ENCODE data around the gene BMPR1A. TPM values are rescaled to one million over a fixed set of nuclear protein-coding genes. Genes with fewer than 3 reads are reported as not detected.

Gene BMPR1A
- total RNA-seq, 1 experiment from 2014 or later = 94.3 TPM

DNA sequence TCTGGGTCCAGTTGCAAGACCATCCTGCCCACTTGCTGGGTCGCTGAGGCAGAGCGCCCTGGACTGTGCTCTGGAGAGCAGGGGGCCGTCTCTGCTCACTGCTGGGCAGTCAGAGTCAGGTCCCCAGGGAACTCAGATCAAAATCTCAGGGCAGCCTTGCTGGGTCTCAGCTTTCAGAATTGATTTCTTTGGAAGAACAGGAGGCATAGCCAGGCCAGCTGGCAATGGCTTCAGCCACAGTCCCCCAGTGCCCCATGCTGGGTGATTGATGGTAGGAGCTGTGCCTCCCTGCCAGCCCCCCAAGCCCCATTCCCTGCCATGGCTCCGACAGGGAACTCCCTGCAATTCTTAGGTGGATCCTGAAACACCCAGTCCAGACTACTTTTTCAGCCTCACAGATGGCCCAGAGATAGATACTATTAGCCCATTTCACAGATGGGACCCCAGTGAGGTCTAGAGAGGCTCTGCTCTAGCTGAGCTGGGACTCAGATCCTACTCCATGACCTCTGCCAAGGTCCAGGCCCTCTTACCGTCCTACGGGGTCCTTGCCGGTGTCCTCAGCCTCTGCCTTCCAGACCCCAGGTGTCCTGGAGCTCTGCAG, 200.5 kb downstream of the BMPR1A start:
- intact Hi-C loops (cut with micrococcal nuclease; ENCODE audit: unreplicated experiment) = no loop called here
- ChIA-PET CTCF (interaction anchor here (0.8 to 2.4 kb wide), 4 partner anchors 10 to 17 kb away, joined by 3 to 25 read pairs (median 5); no protein-coding TSS in a partner anchor), POLR2A (no interaction called here)
- ATAC-seq (no peak), DNase-seq (ENCODE audit: low read depth, low spot score) (no peak)
- no TSS peak for BruUV-seq (replicated peaks)
- Histone ChIP-seq H3K9me3 (ENCODE audit: control insufficient read depth, insufficient read depth, low read depth, low read length) (no peaks in the 10 kb centered on the region), H3K27ac (ENCODE audit: low read length) (peak overlapping the region; percentile 51), H3K27me3 (ENCODE audit: control insufficient read depth, insufficient read depth, low read length) (no peaks in the 10 kb centered on the region), H3K4me1 (ENCODE audit: control insufficient read depth, insufficient read depth, low read length) (peaks cover 60% of the 10 kb centered on the region), H3K36me3 (ENCODE audit: control insufficient read depth, insufficient read depth, low read length) (no peaks in the 10 kb centered on the region), H3K4me3 (ENCODE audit: low read depth in 2 of 2, low read length in 2 of 2) (no peak overlapping the region)
- in situ Hi-C loops (cut with HindIII; ENCODE audit: low pct_unique_long_range_greater_than_20kb, low sequenced_read_pairs) = no loop called here
- TF ChIP-seq, protein P1, sequence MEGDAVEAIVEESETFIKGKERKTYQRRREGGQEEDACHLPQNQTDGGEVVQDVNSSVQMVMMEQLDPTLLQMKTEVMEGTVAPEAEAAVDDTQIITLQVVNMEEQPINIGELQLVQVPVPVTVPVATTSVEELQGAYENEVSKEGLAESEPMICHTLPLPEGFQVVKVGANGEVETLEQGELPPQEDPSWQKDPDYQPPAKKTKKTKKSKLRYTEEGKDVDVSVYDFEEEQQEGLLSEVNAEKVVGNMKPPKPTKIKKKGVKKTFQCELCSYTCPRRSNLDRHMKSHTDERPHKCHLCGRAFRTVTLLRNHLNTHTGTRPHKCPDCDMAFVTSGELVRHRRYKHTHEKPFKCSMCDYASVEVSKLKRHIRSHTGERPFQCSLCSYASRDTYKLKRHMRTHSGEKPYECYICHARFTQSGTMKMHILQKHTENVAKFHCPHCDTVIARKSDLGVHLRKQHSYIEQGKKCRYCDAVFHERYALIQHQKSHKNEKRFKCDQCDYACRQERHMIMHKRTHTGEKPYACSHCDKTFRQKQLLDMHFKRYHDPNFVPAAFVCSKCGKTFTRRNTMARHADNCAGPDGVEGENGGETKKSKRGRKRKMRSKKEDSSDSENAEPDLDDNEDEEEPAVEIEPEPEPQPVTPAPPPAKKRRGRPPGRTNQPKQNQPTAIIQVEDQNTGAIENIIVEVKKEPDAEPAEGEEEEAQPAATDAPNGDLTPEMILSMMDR (IDR thresholded peaks at IDR 0.05) = no peak
- no peak for TF ChIP-seq SIN3A (IDR thresholded peaks at IDR 0.05; ENCODE audit: borderline replicate concordance, insufficient read depth, low read depth, low read length)
- TF ChIP-seq, protein P2, sequence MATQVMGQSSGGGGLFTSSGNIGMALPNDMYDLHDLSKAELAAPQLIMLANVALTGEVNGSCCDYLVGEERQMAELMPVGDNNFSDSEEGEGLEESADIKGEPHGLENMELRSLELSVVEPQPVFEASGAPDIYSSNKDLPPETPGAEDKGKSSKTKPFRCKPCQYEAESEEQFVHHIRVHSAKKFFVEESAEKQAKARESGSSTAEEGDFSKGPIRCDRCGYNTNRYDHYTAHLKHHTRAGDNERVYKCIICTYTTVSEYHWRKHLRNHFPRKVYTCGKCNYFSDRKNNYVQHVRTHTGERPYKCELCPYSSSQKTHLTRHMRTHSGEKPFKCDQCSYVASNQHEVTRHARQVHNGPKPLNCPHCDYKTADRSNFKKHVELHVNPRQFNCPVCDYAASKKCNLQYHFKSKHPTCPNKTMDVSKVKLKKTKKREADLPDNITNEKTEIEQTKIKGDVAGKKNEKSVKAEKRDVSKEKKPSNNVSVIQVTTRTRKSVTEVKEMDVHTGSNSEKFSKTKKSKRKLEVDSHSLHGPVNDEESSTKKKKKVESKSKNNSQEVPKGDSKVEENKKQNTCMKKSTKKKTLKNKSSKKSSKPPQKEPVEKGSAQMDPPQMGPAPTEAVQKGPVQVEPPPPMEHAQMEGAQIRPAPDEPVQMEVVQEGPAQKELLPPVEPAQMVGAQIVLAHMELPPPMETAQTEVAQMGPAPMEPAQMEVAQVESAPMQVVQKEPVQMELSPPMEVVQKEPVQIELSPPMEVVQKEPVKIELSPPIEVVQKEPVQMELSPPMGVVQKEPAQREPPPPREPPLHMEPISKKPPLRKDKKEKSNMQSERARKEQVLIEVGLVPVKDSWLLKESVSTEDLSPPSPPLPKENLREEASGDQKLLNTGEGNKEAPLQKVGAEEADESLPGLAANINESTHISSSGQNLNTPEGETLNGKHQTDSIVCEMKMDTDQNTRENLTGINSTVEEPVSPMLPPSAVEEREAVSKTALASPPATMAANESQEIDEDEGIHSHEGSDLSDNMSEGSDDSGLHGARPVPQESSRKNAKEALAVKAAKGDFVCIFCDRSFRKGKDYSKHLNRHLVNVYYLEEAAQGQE (IDR thresholded peaks at IDR 0.05; ENCODE audit: insufficient read depth in 1 of 2, low read depth in 2 of 2, low read length in 1 of 2) = no peak
- no peak for TF ChIP-seq POLR2AphosphoS5 (IDR thresholded peaks at IDR 0.05; ENCODE audit: low read depth, low read length)
- TF ChIP-seq TCF7L2 (IDR thresholded peaks at IDR 0.05; ENCODE audit: low read depth, low read length) = no peak

DNA sequence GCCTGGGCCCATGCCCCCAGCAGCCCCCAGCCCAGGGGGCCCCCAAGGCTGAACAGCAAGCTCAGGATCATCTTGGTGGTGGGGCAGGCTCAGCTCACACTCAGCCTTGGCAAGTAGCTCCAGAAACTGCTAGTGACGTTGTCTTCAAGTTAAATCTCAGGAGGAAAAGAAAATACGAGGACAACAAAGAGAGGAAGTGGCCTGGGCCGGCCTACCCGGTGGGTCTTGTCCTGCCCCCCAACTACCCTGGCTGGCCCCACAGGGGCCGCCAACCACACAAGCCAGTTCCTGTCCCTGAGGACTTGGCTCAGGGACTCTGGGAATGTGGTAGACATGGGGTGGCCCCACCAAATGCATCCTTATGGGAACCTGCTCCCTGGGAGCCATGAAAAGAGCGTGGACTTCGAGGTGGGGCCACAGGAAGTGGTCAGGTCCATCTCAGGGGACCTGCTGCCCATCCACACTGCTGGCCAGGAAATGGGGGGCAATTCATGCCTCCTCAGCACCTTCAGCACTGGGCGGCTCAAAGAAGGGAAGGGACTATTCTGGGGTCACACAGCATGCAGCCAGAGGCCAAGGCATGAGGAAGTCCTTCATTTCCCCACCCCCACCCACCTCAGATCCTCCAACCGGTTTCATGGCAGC, 201.2 kb downstream of the BMPR1A start, which contains the start of gene MMRN2:
MMRN2 (minus strand) TSS at position 145 of the 645 bp plus-strand sequence; CDS start at position 71, 74 bp downstream.
- no peak for DNase-seq (ENCODE audit: low read depth, low spot score)
- POLR2A ChIA-PET = no interaction called here

More for the DNA sequence above, 201.2 kb downstream of the BMPR1A start, which contains the start of gene MMRN2:
- CTCF ChIA-PET = interaction anchor here (1.7 to 2.4 kb wide), 2 partner anchors 9 to 18 kb away, joined by 7 to 25 read pairs; no protein-coding TSS in a partner anchor
- no peak within 1 kb of the TSS for H3K4me3 ChIP-seq (ENCODE audit: low read depth in 2 of 2, low read length in 2 of 2)
- in situ Hi-C loops (cut with HindIII; ENCODE audit: low pct_unique_long_range_greater_than_20kb, low sequenced_read_pairs) = no loop called here
- no peak for ATAC-seq
- TF ChIP-seq SIN3A (IDR thresholded peaks at IDR 0.05; ENCODE audit: borderline replicate concordance, insufficient read depth, low read depth, low read length) = no peak
- TF ChIP-seq, protein P2 (IDR thresholded peaks at IDR 0.05; ENCODE audit: insufficient read depth in 1 of 2, low read depth in 2 of 2, low read length in 1 of 2) = no peak
- TF ChIP-seq, protein P1 (IDR thresholded peaks at IDR 0.05) = no peak
- TF ChIP-seq TCF7L2 (IDR thresholded peaks at IDR 0.05; ENCODE audit: low read depth, low read length) = no peak
- TF ChIP-seq POLR2AphosphoS5 (IDR thresholded peaks at IDR 0.05; ENCODE audit: low read depth, low read length) = no peak
- H3K27ac ChIP-seq (ENCODE audit: low read length) = peak within 1 kb of the TSS; percentile 51
- no TSS peak for BruUV-seq (replicated peaks)
- peaks cover 60% of the 10 kb centered on the region for H3K4me1 ChIP-seq (ENCODE audit: control insufficient read depth, insufficient read depth, low read length)
- H3K36me3 ChIP-seq (ENCODE audit: control insufficient read depth, insufficient read depth, low read length) = no peaks in the 10 kb centered on the region
- no peaks in the 10 kb centered on the region for H3K27me3 ChIP-seq (ENCODE audit: control insufficient read depth, insufficient read depth, low read length)
- no peaks in the 10 kb centered on the region for H3K9me3 ChIP-seq (ENCODE audit: control insufficient read depth, insufficient read depth, low read depth, low read length)
- intact Hi-C loops (cut with micrococcal nuclease; ENCODE audit: unreplicated experiment) = no loop called here

All from Panc1 (cell line).